Measurements from ENCODE around the gene XIRP1.

- no peak for TF ChIP-seq POLR2A (IDR thresholded peaks at IDR 0.05)
- TF ChIP-seq CTCF (IDR thresholded peaks at IDR 0.05) = no peak
- TF ChIP-seq EP300 (IDR thresholded peaks at IDR 0.05) = no peak
These were observed 49.2 kb upstream of the XIRP1 start for GRCh38 chr3:39241561-39241960.

Data from ovary (tissue), 3 donors.